Spleen (tissue), 7 donors: ENCODE results near the gene MUC21.

Experiments
- CTCF ChIP-seq, 11 experiments: fragments of 200-600 bp in 7 of 11; fragments of 450-650 bp in 4 of 11; sonication (generic) in 4 of 11; IDR thresholded peaks in 8 of 11; conservative IDR thresholded peaks in 3 of 11; 1 replicate in 7 of 11; 2 replicates in 4 of 11; pipeline versions ENCODE4 v1.4.0 to v1.8.0; 2016 to 2021; ENCODE audit warnings: antibody characterized with exemption in 11 of 11, inconsistent platforms in 4 of 11, mild to moderate bottlenecking in 1 of 11
- POLR2A ChIP-seq, 3 donors: fragments of 450-650 bp; IDR thresholded peaks; one replicate each; pipeline ENCODE4 v1.5.1; 2017; ENCODE audit warnings: antibody characterized with exemption in 3 of 3, mild to moderate bottlenecking in 1 of 3
- donor health status: DM: no; HTN: no; CAD: no; lungs with moderate emphysema.
- donor health status: DM: no; HTN: no; CAD: no.
- donor health status: DM: no; HTN: no; CAD: no.

GRCh38 chr6:30979141-30979540, 4.4 kb upstream of the MUC21 start:
- TF ChIP-seq CTCF (IDR thresholded peaks at IDR 0.05 in 8 of 11, conservative IDR thresholded peaks at IDR 0.05 in 3 of 11) (no peak), POLR2A (IDR thresholded peaks at IDR 0.05) (no peak)
